Nephron (organoid): ENCODE results near the gene MUSK.

Experiments
- H3K27ac Mint-ChIP-seq, 3 experiments: 2 replicates each; pipeline ENCODE4 v1.8.0; 2020; ENCODE audit warnings: mixed read lengths in 3 of 3, mild to moderate bottlenecking in 2 of 3, moderate library complexity in 1 of 3
- H3K27me3 Mint-ChIP-seq: 2 replicates; pipeline ENCODE4 v1.8.0; 2021; ENCODE audit warnings: low read depth, mild to moderate bottlenecking, moderate library complexity, mixed read lengths
- H3K36me3 Mint-ChIP-seq: 2 replicates; pipeline ENCODE4 v1.8.0; 2020; ENCODE audit warnings: low read depth, mixed read lengths
- H3K4me1 Mint-ChIP-seq: 2 replicates; pipeline ENCODE4 v1.8.0; 2020; ENCODE audit warnings: mixed read lengths
- H3K4me3 Mint-ChIP-seq, 3 experiments: 2 replicates each; pipeline ENCODE4 v1.8.0; 2020; ENCODE audit warnings: mild to moderate bottlenecking in 3 of 3, mixed read lengths in 3 of 3, moderate library complexity in 2 of 3
- H3K9me3 Mint-ChIP-seq: 2 replicates; pipeline ENCODE4 v1.8.0; 2020; ENCODE audit warnings: mixed read lengths
- TF ChIP-seq, protein P1 (sequence below), 3 experiments: fragments of 200-600 bp; sonication (generic); IDR thresholded peaks; one replicate each; pipeline ENCODE4 v1.5.0; 2021; ENCODE audit warnings: antibody characterized with exemption in 3 of 3; ENCODE audit not compliant: unreplicated experiment in 3 of 3

Gene MUSK

DNA sequence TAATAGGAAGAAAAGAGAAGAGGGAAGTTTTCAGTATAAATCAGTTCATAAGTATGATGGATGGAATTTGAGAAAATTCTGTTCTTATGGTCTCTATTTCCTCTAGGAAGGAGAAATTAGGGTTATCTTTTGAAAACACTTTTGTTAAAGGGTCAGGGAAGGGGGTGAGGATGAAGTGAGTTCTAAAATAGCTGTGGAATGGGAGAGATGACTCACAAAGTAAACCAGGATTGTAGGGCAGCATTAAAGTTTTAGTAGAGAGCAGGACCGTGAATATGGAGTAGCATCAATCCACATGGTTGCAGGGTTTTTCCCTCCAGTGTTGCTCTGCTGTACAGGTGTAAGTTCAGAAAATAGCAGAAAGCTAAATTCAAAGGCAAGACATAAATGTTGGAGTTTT lies 32.4 kb downstream of the MUSK start:
- no peak overlapping the region for H3K27ac Mint-ChIP-seq
- H3K4me3 Mint-ChIP-seq, result no peak overlapping the region
- no peaks in the 10 kb centered on the region for H3K9me3 Mint-ChIP-seq
- H3K4me1 Mint-ChIP-seq, result peaks cover 5% of the 10 kb centered on the region
- TF ChIP-seq, protein P1, sequence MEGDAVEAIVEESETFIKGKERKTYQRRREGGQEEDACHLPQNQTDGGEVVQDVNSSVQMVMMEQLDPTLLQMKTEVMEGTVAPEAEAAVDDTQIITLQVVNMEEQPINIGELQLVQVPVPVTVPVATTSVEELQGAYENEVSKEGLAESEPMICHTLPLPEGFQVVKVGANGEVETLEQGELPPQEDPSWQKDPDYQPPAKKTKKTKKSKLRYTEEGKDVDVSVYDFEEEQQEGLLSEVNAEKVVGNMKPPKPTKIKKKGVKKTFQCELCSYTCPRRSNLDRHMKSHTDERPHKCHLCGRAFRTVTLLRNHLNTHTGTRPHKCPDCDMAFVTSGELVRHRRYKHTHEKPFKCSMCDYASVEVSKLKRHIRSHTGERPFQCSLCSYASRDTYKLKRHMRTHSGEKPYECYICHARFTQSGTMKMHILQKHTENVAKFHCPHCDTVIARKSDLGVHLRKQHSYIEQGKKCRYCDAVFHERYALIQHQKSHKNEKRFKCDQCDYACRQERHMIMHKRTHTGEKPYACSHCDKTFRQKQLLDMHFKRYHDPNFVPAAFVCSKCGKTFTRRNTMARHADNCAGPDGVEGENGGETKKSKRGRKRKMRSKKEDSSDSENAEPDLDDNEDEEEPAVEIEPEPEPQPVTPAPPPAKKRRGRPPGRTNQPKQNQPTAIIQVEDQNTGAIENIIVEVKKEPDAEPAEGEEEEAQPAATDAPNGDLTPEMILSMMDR (IDR thresholded peaks at IDR 0.05; ENCODE audit: unreplicated experiment in 3 of 3), result no peak
- no peaks in the 10 kb centered on the region for H3K36me3 Mint-ChIP-seq
- no peaks in the 10 kb centered on the region for H3K27me3 Mint-ChIP-seq

DNA sequence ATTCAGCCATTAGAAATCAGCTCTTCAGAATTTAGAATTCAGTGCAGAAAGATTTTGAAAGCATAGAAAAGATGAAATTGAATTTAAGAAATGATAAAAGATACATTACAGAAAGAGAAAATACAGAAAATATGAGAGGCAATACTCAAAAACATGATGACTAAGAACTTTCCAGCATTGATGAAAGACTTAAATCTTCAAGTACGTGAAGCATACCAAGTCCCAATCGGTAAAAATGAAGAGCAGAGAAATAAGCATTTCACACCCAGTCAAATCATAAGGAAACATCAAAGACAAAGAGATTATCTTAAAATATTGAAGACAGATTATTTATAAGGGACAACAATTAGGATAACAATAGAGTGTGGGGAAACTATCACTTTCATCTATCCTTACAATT lies 35.1 kb downstream of the MUSK start:
- no peaks in the 10 kb centered on the region for H3K27me3 Mint-ChIP-seq
- no peak overlapping the region for H3K4me3 Mint-ChIP-seq
- H3K9me3 Mint-ChIP-seq, result no peaks in the 10 kb centered on the region
- TF ChIP-seq, protein P1 (IDR thresholded peaks at IDR 0.05; ENCODE audit: unreplicated experiment in 3 of 3), result no peak
- H3K27ac Mint-ChIP-seq, result no peak overlapping the region
- H3K36me3 Mint-ChIP-seq, result no peaks in the 10 kb centered on the region
- peaks cover 5% of the 10 kb centered on the region for H3K4me1 Mint-ChIP-seq

DNA sequence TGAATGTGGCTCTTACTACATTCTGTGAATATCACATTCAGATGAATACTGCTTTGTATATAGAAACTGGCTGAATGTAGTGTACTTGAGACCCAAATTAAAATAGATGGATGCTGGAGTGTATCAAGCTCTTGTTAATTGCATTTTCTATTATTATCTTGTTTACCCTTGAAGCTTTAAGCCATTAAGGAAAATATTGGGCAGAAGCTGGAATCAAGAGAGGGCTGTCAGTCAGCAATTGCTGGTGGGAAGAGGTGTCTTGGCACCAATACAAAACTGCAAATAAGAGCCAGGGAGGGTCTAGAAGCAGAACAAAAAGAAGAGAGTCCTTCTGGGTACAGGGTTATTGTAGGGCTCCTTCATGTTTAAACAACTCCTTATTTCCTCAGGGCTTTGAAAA lies 38.8 kb downstream of the MUSK start:
- TF ChIP-seq, protein P1 (IDR thresholded peaks at IDR 0.05; ENCODE audit: unreplicated experiment in 3 of 3), result no peak
- H3K4me1 Mint-ChIP-seq, result no peaks in the 10 kb centered on the region
- no peak overlapping the region for H3K4me3 Mint-ChIP-seq
- H3K27me3 Mint-ChIP-seq, result no peaks in the 10 kb centered on the region
- H3K9me3 Mint-ChIP-seq, result no peaks in the 10 kb centered on the region
- no peak overlapping the region for H3K27ac Mint-ChIP-seq
- no peaks in the 10 kb centered on the region for H3K36me3 Mint-ChIP-seq

DNA sequence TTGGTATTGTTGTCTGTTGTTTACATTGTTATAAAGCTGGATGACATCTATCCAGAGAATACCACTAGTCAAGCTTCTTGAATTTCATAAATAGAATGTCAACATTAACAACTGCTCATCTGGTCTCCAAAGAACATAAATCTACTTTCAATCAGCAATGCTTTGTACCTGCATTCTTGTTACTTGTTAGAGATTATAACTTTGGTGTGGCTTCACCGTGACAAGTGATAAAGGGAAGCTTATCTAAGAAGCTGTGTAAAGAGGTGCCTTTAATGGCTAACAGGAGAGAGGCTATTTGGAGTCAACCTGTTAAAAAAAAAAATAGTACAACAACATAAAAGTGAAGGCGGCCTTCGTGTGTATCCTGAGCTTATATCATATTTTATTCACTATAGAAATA lies 41.8 kb downstream of the MUSK start:
- Mint-ChIP-seq H3K27me3 (no peaks in the 10 kb centered on the region), H3K4me1 (no peaks in the 10 kb centered on the region), H3K36me3 (no peaks in the 10 kb centered on the region), H3K9me3 (no peaks in the 10 kb centered on the region), H3K27ac (no peak overlapping the region), H3K4me3 (no peak overlapping the region)
- TF ChIP-seq, protein P1 (IDR thresholded peaks at IDR 0.05; ENCODE audit: unreplicated experiment in 3 of 3), result no peak

DNA sequence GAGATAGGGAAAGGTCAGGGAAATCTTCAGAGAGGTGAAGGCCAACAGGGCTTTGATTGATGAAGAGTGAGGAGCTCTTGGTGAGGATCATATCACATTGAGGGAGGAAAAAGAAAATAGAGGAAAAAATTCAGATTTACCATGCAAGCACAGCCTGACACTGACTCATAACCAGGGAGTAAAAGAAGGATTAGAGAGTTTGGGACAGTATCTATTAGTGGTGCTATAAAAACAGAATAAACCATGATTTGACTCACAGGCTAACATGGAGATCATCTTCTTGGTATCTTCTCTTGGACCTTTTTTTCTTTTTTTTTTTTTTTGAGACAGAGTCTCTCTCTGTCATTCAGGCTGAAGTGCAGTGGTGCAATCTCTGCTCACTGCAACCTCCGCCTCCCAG lies 44.4 kb downstream of the MUSK start:
- Mint-ChIP-seq H3K9me3 (peaks cover 8% of the 10 kb centered on the region), H3K36me3 (peaks cover 3% of the 10 kb centered on the region), H3K4me1 (no peaks in the 10 kb centered on the region), H3K27me3 (no peaks in the 10 kb centered on the region), H3K27ac (no peak overlapping the region), H3K4me3 (no peak overlapping the region)
- TF ChIP-seq, protein P1 (IDR thresholded peaks at IDR 0.05; ENCODE audit: unreplicated experiment in 3 of 3), result no peak

DNA sequence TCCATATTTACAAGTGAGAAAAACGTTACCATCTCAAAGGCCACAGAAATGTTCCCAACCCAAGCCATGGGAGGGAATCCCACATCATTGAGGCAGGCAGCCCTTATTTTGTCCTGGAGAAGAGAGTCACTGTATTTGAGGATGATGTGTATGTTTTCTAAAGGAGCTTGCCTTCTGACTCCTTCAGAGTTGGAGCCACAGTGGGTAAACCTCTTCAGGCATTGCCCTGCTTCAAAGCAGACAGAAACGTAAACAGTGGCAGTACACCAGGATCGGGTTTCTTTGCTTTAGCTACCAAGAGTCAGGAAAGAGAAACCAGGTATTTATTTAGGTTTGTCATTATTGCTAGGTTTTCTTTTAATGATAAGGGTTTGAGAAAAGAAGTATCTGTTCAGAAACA lies 45.7 kb downstream of the MUSK start:
- H3K36me3 Mint-ChIP-seq, result peaks cover 3% of the 10 kb centered on the region
- H3K27me3 Mint-ChIP-seq, result no peaks in the 10 kb centered on the region
- no peak overlapping the region for H3K27ac Mint-ChIP-seq
- no peak overlapping the region for H3K4me3 Mint-ChIP-seq
- TF ChIP-seq, protein P1 (IDR thresholded peaks at IDR 0.05; ENCODE audit: unreplicated experiment in 3 of 3), result no peak
- H3K4me1 Mint-ChIP-seq, result no peaks in the 10 kb centered on the region
- peaks cover 22% of the 10 kb centered on the region for H3K9me3 Mint-ChIP-seq
